Activated CD4-positive, alpha-beta T cell treated with anti-CD3 and anti-CD28 coated beads for 48 hours (primary cell): ENCODE measurements around the gene PLXDC2.

ENCODE experiments used
- DNase-seq: peaks from one replicate; pipeline ENCODE4 v3.0.0-alpha.2; 2020

The PLXDC2 gene

DNA sequence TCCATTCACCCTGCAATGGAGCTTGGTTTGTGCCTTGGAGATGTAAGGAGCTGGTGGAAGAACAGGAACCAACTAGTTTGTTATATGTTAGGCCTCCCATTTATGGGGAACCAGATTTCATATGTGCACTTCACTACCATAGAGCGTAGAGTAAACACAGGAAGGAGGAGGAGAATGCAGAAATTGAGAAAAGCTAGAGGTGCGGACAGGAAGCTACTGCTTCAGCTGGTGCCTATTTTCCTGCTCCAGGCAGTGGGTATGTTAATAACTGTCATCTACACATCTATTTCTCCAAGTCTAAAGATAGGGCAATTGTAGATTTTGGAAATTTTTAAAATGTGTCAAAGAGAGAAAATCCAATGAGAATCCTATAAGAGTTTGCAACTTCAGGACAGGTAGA lies 482.2 kb downstream of the PLXDC2 start:
- no peak for DNase-seq

DNA sequence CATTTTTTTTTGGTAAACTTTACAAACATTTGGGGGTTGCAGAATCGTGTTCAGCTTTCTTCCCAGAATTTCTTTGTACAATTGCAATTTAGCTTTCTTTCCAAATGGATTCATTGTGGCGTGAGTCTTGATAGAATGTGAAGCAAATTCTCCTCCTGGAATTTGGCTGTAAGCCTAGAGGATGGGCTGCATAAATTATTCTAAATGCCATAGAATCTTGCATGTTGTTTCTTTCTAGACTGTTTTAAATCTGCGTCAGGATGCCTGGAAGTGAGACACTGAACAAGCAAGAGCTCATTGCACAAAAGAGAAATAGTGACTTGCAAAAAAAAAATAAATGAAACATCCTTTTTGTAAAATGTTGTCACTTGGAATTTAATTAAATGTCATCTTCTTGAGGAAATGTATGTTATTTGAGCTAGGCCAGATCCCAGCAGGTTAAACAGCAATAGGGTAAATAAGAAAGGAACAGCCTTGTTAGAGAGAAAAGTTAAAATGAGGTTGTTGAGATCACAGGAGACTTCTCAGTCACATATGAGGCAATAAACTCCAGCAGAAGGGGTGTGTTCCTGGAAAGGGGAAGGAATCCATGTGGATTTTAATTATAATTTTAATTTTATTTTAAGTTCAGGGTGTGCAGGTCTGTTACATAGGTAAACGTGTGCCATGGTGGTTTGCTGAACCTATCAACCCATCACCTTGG lies 483.0 kb downstream of the PLXDC2 start:
- DNase-seq: no peak

DNA sequence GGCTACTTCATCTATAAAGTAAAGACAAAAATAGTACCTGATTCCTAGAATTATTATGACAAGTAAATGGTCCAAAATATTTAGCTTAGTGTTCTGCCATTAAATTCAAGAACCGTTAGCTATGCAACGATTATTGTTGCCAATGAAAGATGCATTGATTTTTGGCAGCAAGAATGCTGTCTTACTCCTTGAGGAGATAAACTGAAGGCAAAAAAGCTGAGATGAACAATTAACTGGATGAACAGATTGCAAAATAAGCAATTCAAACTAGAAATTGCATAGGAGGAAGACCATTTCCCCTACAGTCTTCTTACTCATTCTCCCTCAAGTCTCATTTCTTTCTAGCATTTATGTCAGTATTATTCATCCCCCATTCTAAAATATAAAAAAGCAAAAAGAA lies 484.5 kb downstream of the PLXDC2 start:
- DNase-seq: no peak

DNA sequence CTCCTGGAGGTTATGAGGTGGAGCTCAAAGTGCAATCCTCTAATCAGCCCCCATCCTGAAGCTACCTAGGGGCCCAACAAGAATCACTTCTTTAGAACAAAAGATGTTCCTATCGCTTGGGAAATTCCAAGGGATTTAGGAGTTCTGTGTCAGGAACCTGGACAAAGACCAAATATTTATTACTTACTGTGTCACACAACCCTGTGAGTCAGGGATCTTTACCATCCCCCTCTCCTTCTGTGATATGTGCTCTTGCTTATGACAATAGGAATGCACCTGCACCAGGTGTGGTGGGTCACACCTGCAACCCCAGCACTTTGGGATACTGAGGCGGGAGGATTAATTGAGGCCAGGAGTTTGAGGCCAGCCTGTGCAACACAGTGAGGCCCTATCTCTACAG lies 485.8 kb downstream of the PLXDC2 start:
- DNase-seq: no peak

DNA sequence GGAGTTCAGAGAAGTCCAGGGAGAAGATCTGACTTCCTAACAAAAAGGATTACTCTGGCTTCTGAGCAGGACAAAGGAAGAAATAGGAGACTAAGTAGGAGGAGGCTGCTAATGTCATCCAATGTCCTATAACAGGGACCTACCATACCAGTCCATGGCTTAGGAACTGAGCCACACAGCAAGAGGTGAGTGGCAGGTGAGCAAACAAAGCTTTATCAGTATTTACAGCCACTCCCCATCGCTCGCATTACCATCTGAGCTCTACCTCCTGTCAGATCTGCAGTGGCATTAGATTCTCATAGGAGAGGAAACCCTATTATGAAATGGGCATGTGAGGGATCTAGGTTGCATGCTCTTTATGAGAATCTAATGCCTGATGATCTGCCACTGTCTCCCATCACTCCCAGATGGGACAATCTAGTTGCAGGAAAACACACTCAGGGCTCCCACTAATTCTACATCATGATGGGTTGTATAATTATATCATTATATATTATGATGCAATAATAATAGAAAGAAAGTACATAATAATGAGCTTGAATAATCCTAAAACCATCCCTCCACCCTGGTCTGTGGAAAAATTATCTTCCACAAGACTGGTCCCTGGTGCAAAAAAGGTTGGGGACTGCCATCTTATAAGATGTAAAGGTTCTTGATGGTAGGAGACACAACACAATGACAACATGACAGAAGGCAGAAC lies 487.4 kb downstream of the PLXDC2 start:
- no peak for DNase-seq

DNA sequence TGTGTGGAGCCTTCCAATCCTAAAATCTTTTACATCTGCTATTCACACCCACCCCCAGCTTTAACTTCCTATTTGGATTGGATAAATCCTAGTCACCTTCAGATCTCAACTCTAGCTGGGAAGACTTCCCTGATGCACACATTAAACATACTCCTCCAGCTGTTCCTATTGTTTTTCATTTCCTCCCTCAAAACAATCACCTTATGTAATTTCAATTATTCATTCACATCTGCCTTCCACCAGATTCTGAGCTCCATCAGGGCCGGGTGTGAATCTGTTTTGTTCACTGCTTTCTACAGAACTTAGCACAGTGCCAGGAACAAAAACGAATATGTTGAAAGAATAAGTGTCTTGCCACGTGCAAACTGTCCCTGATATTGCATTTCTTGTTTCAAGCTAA lies 497.4 kb downstream of the PLXDC2 start:
- no peak for DNase-seq

DNA sequence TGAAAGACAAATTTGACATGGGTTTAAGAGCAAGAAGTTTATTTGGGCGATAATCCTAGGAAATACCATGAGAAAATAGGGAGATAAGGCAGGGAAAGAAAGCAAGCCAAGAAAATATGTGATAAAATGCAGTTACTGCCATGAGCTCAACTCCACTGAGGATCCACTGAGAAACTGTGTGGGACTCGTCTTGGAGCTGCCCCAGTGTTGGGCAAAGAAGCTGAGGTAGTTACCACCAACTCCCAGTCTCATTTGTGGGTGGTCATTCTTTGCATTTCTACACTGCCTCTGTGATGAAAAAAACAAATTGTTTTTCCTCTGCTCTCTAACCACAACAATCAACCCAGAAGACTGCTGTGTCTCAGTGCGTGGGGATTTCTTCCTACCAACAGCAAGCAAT lies 498.2 kb downstream of the PLXDC2 start:
- no peak for DNase-seq

DNA sequence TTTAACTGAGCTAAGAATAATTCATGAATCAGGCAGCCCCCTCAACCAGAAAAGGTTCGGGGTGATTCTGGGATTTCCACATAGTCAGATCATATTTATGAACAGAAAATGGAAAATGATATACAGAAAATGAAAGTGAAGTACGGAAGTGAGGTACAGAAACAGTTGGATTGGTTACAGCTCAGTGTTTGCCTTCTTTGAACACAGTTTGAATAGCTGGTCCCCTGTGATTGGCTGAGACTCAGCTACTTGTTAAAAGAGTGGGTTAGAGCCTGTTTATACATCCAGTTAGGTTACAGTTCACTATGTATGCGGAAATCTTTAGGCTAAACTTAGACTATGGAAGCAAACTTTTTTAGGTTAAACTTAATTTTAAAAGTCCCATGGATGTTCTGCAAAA lies 511.7 kb downstream of the PLXDC2 start:
- no peak for DNase-seq

DNA sequence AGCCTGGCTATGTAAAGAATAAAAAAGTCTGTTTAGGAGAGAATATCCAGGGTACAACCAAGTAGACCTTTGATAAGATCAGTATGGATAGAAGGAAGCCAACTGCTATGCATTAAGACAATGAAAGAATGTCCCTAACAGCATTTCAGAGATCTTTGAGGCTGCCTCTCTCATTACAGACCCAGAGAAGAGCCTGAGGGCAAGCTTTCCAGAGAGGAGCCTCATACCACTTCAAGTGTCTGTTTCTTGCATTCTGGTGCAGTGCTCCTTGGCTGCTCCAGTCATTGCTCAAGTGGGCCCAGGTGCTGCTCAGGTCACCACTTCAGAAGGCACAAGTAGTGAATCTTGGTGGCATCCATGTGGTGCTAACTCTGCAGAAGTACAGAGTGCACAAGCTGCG lies 514.0 kb downstream of the PLXDC2 start:
- no peak for DNase-seq

DNA sequence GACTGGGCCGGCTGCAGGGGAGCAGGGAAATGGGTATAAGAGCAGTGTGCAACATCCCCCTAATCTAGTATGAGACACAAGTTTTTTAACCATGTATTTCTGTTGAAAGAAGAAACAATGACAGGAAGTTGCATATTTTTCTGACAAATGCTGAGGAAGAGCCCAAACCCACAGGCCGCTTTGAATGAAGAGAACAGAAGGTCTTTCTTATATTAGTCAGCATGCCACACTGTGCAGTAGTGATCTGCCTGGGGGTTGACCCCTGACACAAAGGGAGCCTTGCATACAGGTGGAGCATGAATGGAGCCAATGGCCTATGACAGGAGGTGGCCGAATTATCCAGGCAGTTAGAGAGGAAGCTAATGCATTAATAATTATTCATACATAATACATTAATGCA lies 518.3 kb downstream of the PLXDC2 start:
- no peak for DNase-seq
